Esophagus squamous epithelium (tissue), 4 donors: ENCODE results near the gene ITSN1.

ENCODE experiments used
- POLR2A ChIP-seq, 4 donors: fragments of 450-650 bp; IDR thresholded peaks; one replicate each; pipeline ENCODE4 v1.6.1; 2017; ENCODE audit warnings: antibody characterized with exemption in 4 of 4, mild to moderate bottlenecking in 4 of 4, moderate library complexity in 3 of 4
- TF ChIP-seq, protein P1 (sequence below), 6 experiments: fragments of 450-650 bp in 4 of 6; fragments of 200-600 bp in 2 of 6; sonication (generic) in 2 of 6; IDR thresholded peaks; one replicate each; pipeline ENCODE4 v1.5.1; 2016 to 2019; ENCODE audit warnings: antibody characterized with exemption in 6 of 6, mild to moderate bottlenecking in 4 of 6, moderate library complexity in 4 of 6

DNA sequence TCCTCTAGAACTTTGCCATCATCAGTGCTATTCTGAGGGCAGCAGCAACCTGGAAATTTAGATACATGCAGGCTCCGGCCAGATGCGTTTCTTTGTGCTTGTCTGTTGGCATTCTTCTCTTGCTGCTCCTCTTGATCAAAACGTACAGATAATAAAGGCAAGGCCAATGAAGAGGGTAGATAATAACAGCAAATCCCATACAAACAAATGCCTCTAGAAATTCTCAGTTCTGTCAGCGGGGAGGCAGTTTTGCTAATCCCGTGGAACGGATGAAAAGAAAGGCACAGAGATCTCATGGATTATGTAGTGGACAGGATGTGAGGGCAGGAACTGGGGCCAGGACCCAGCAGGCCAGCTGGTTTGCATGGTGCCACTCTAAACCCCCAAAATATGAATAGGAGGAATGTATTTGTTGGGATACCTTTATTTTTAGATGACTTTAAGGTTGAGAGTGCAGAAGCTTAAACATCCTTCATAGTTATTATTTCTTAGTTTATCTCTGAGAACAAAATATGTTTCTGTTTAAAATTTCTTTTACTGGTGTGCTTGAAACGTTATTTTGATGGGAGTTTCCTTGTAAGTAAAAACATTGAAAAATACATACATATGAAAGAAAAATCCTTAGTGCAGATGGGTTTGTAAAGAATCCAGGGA, 1.5 kb downstream of the ITSN1 start:
- TF ChIP-seq, protein P1, sequence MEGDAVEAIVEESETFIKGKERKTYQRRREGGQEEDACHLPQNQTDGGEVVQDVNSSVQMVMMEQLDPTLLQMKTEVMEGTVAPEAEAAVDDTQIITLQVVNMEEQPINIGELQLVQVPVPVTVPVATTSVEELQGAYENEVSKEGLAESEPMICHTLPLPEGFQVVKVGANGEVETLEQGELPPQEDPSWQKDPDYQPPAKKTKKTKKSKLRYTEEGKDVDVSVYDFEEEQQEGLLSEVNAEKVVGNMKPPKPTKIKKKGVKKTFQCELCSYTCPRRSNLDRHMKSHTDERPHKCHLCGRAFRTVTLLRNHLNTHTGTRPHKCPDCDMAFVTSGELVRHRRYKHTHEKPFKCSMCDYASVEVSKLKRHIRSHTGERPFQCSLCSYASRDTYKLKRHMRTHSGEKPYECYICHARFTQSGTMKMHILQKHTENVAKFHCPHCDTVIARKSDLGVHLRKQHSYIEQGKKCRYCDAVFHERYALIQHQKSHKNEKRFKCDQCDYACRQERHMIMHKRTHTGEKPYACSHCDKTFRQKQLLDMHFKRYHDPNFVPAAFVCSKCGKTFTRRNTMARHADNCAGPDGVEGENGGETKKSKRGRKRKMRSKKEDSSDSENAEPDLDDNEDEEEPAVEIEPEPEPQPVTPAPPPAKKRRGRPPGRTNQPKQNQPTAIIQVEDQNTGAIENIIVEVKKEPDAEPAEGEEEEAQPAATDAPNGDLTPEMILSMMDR (IDR thresholded peaks at IDR 0.05), result no peak
- TF ChIP-seq POLR2A (IDR thresholded peaks at IDR 0.05), result no peak
